SU-DHL-6 (cell line): Measurements from ENCODE around the gene RPS27L.

Experiments used
- CTCF ChIP-seq: fragments of 200-600 bp; sonication (generic); IDR thresholded peaks from one replicate; pipeline ENCODE4 v1.5.1; 2017; ENCODE audit warnings: antibody characterized with exemption, mild to moderate bottlenecking, low read length, moderate library complexity; ENCODE audit not compliant: insufficient read depth, poor library complexity, severe bottlenecking
- EZH2phosphoT487 ChIP-seq: fragments of 200-600 bp; sonication (generic), shearing (Covaris generic); conservative IDR thresholded peaks from 2 replicates; pipeline ENCODE4 v1.6.1; 2018; ENCODE audit warnings: mild to moderate bottlenecking, antibody characterized with exemption, low read length, moderate library complexity, mixed read lengths

- no peak for TF ChIP-seq CTCF
- no peak for TF ChIP-seq EZH2phosphoT487
Measured at GRCh38 chr15:63190769-63191649, 33.7 kb upstream of the RPS27L start.
